Panc1 (cell line): ENCODE measurements around the gene TSHZ3. TPM values are rescaled to one million over a fixed set of nuclear protein-coding genes. Genes with fewer than 3 reads are reported as not detected.

Source experiments
- ATAC-seq: fragments of 200-7000 bp; cut with Tn5 transposase; 2 replicates; pipeline ENCODE4 v1.9.1; 2020; ENCODE audit warnings: mild to moderate bottlenecking, moderate library complexity
- BruUV-seq: library from RNA; stranded (reverse); fragments of 400-500 nt; replicated peaks from 2 replicates; lab custom pipeline; 2021; lab: Mats Ljungman, UMichigan
- CTCF ChIA-PET: fragments of 300-600 bp; sonication (Branson Sonifier 250); formaldehyde crosslinking; loops from one replicate; lab custom pipeline; 2022; ENCODE audit warnings: antibody characterized with exemption; lab: Charles Lee
- POLR2A ChIA-PET: fragments of 300-600 bp; sonication (Branson Sonifier 250); formaldehyde crosslinking; loops from one replicate; lab custom pipeline; 2022; ENCODE audit warnings: antibody characterized with exemption; lab: Charles Lee
- DNase-seq: peaks from one replicate; pipeline ENCODE4 v3.0.0-alpha.2; 2010; ENCODE audit warnings: low read depth, low spot score
- H3K27ac ChIP-seq: 2 replicates; pipeline ENCODE4 v1.5.1; 2011; ENCODE audit warnings: mild to moderate bottlenecking, low read length, inconsistent platforms
- H3K27me3 ChIP-seq: fragments of 200-500 bp; sonication (Bioruptor generic); 2 replicates; pipeline ENCODE4 v1.6.0; 2014; ENCODE audit warnings: low read length, inconsistent platforms; ENCODE audit not compliant: control insufficient read depth, insufficient read depth
- H3K36me3 ChIP-seq: fragments of 200-500 bp; sonication (Bioruptor generic); 2 replicates; pipeline ENCODE4 v1.5.1; 2014; ENCODE audit warnings: inconsistent platforms, mild to moderate bottlenecking, low read length, moderate library complexity; ENCODE audit not compliant: control insufficient read depth, insufficient read depth
- H3K4me1 ChIP-seq: 2 replicates; pipeline ENCODE4 v1.5.1; 2011; ENCODE audit warnings: inconsistent platforms, mild to moderate bottlenecking, low read length, moderate library complexity; ENCODE audit not compliant: control insufficient read depth, insufficient read depth
- H3K4me3 ChIP-seq, 2 experiments: 2 replicates each; pipeline ENCODE4 v1.5.1; 2011 to 2012; ENCODE audit warnings: low read depth in 2 of 2, low read length in 2 of 2, mild to moderate bottlenecking in 2 of 2, inconsistent platforms in 1 of 2, moderate library complexity in 1 of 2
- H3K9me3 ChIP-seq: fragments of 200-500 bp; sonication (Bioruptor generic); 2 replicates; pipeline ENCODE4 v1.5.1; 2014; ENCODE audit warnings: low read depth, mild to moderate bottlenecking, inconsistent platforms, low read length, moderate library complexity; ENCODE audit not compliant: control insufficient read depth, insufficient read depth
- POLR2AphosphoS5 ChIP-seq: IDR thresholded peaks from 2 replicates; pipeline ENCODE4 v1.6.1; 2012; ENCODE audit warnings: mild to moderate bottlenecking, low read depth, low read length, moderate library complexity
- REST ChIP-seq, 2 experiments: IDR thresholded peaks; 2 replicates each; pipeline ENCODE4 v1.6.1; 2011 to 2012; ENCODE audit warnings: low read depth in 2 of 2, control low read depth in 1 of 2, low read length in 1 of 2, mild to moderate bottlenecking in 1 of 2, moderate library complexity in 1 of 2; ENCODE audit not compliant: insufficient read depth in 1 of 2
- SIN3A ChIP-seq: IDR thresholded peaks from 2 replicates; pipeline ENCODE4 v1.6.1; 2012; ENCODE audit warnings: low read depth, mild to moderate bottlenecking, low read length, moderate library complexity, borderline replicate concordance; ENCODE audit not compliant: insufficient read depth
- TCF7L2 ChIP-seq: IDR thresholded peaks from 2 replicates; pipeline ENCODE4 v1.6.1; 2011; ENCODE audit warnings: mild to moderate bottlenecking, low read depth, low read length, inconsistent platforms
- in situ Hi-C: cut with HindIII; loops from 2 replicates; pipeline ENCODE4 v1.10.0; 2016; ENCODE audit warnings: low sequenced_read_pairs, low pct_unique_long_range_greater_than_20kb
- intact Hi-C: fragments of 100-400 bp; cut with micrococcal nuclease; formaldehyde crosslinking; loops from one replicate; pipeline ENCODE4 v1.10.0; 2022; ENCODE audit not compliant: unreplicated experiment
- total RNA-seq: library from RNA; stranded (reverse); gene quantifications from one replicate; pipeline ENCODE4 v1.2.1, GENCODE V29; 2021; ENCODE audit not compliant: unreplicated experiment
- TF ChIP-seq, protein P1 (sequence below): fragments of 450-650 bp; IDR thresholded peaks from 2 replicates; pipeline ENCODE4 v1.5.1; 2017; ENCODE audit warnings: mild to moderate bottlenecking

TSHZ3 gene
- total RNA-seq, 1 experiment from 2014 or later = 7.8 TPM

GRCh38 chr19:31233295-31233800, 115.9 kb downstream of the TSHZ3 start:
- in situ Hi-C loops = no loop called here
- CTCF ChIA-PET = no interaction called here
- BruUV-seq = no TSS peak
- ATAC-seq (no peak), DNase-seq (no peak)
- TF ChIP-seq TCF7L2 (no peak), REST (IDR thresholded peaks at IDR 0.05; ENCODE audit: insufficient read depth in 1 of 2, low read depth in 2 of 2, low read length in 1 of 2) (no peak), POLR2AphosphoS5 (no peak), SIN3A (no peak)
- TF ChIP-seq, protein P1, sequence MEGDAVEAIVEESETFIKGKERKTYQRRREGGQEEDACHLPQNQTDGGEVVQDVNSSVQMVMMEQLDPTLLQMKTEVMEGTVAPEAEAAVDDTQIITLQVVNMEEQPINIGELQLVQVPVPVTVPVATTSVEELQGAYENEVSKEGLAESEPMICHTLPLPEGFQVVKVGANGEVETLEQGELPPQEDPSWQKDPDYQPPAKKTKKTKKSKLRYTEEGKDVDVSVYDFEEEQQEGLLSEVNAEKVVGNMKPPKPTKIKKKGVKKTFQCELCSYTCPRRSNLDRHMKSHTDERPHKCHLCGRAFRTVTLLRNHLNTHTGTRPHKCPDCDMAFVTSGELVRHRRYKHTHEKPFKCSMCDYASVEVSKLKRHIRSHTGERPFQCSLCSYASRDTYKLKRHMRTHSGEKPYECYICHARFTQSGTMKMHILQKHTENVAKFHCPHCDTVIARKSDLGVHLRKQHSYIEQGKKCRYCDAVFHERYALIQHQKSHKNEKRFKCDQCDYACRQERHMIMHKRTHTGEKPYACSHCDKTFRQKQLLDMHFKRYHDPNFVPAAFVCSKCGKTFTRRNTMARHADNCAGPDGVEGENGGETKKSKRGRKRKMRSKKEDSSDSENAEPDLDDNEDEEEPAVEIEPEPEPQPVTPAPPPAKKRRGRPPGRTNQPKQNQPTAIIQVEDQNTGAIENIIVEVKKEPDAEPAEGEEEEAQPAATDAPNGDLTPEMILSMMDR = no peak
- Histone ChIP-seq H3K27me3 (no peaks in the 10 kb centered on the region), H3K27ac (no peak overlapping the region), H3K36me3 (no peaks in the 10 kb centered on the region), H3K4me1 (no peaks in the 10 kb centered on the region), H3K4me3 (no peak overlapping the region), H3K9me3 (no peaks in the 10 kb centered on the region)
- intact Hi-C loops = no loop called here
- POLR2A ChIA-PET = no interaction called here

DNA sequence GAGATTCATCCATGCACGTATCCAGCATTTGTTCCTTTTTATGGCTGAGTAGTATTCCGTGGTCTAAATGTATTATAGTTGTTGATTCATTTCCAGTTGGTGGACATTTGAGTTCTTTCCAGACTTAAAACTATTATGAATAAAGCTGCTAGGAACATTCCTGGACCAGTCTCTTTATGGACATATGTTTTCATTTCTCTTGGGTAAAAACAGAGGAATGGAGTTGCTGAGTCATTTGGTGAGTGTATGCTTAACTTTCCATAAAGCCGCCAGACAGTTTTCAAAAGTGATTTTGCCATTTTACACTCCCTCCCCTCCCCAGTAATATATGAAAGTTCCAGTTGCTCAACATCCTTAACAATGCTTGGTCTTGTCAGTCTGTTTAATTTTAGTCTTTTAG, 116.4 kb downstream of the TSHZ3 start:
- no peaks in the 10 kb centered on the region for H3K27me3 ChIP-seq
- TF ChIP-seq POLR2AphosphoS5 = no peak
- TF ChIP-seq SIN3A = no peak
- TF ChIP-seq, protein P1 = no peak
- TF ChIP-seq TCF7L2 = no peak
- no peak for TF ChIP-seq REST (IDR thresholded peaks at IDR 0.05; ENCODE audit: insufficient read depth in 1 of 2, low read depth in 2 of 2, low read length in 1 of 2)
- H3K27ac ChIP-seq = no peak overlapping the region
- H3K4me3 ChIP-seq = no peak overlapping the region
- CTCF ChIA-PET = no interaction called here
- no peak for ATAC-seq
- no peak for DNase-seq
- H3K9me3 ChIP-seq = no peaks in the 10 kb centered on the region
- BruUV-seq = no TSS peak
- no peaks in the 10 kb centered on the region for H3K4me1 ChIP-seq
- intact Hi-C loops (no loop called here), in situ Hi-C loops (no loop called here)
- POLR2A ChIA-PET = no interaction called here
- no peaks in the 10 kb centered on the region for H3K36me3 ChIP-seq
